Measurements from ENCODE around the gene ECSCR.

Gene ECSCR

DNA sequence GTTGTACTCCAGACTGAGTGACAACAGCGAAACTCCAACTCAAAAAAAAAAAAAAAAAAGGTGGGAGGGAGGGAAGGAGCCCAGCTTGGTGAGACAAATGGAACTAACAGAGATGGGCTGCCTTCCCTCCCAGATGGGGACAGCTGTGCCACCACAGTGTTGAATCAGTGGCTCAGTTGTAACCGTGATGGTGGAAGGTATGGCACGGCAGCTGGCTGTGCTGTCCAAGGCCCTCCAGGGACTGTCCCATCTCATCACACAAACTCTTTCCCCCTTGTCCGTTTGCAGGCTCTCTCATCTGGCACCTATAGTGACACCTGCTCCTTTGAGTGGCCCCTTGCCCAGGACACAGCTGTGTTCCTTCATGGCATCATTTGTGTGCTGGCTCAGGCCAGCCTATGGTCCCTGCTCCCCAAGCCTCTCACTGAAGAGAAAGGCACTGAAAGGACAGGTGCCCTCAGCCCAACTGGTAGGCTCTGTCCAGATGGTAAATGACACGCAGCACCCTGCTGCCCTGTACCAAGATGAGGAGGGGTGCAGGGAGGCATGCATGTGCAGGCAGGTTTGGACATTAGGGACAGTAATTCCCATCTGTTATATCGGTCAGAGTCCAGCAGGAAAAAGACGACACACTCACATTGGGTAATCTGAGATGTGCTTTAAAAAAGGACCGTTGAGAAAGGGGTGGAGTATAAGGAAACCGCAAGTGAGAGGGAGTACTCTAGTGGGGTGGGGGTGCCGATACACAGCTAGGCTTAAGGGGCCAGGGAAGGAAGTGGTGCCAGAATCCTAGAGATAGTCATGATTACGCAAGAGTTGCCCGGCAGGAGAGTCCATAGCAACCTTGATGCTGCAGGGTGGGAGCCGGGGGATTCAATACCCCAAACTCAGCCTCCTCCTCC is 12.6 kb upstream of the ECSCR start:
- intact Hi-C loops (cut with DNase I) = no loop called here
- DNase-seq = peak in 2 of 10 donors; percentile 16 to 30

DNA sequence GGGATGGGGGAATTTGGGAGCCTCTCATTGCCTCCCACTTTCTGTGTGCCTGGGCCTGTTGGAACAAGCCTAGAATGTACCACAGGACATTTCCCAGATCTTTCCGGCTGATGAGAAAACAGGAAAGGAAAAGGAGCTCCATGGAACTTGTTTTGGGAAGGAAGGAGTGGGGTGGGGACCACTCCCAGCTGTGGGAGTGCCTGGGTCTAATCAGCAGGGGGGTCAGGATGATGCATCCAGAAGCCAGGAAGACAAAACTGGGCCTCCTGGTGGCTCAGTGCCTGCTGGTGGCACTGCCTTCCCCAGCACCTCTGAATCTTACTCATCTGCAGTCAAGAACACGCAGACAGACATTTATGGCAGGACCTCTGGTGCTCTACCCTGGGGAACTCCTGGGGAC is 11.0 kb upstream of the ECSCR start:
- DNase-seq = no peak
- intact Hi-C loops (cut with DNase I) = no loop called here

DNA sequence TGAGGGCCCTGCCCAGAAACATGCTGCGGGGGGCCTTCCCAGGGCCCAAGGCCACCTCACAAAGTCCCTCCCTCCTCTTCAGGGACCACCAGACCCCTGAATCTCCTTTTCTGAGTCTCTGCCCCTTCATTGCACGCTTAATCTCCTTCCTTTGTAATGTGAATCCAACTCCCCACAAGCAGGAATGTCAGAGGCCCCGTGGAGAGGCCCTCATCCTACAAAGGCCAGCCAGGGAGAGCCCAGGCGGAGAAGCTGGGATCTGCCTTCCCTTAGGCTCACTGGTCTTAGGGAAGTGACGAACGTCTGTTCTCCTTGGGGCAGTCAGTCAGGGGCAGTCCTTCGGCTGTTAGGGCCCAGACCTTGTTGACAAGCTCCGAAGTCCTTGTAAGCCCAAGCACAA is 10.6 kb upstream of the ECSCR start:
- peak in 1 of 10 donors; percentile 16 for DNase-seq
- intact Hi-C loops (cut with DNase I) = no loop called here

DNA sequence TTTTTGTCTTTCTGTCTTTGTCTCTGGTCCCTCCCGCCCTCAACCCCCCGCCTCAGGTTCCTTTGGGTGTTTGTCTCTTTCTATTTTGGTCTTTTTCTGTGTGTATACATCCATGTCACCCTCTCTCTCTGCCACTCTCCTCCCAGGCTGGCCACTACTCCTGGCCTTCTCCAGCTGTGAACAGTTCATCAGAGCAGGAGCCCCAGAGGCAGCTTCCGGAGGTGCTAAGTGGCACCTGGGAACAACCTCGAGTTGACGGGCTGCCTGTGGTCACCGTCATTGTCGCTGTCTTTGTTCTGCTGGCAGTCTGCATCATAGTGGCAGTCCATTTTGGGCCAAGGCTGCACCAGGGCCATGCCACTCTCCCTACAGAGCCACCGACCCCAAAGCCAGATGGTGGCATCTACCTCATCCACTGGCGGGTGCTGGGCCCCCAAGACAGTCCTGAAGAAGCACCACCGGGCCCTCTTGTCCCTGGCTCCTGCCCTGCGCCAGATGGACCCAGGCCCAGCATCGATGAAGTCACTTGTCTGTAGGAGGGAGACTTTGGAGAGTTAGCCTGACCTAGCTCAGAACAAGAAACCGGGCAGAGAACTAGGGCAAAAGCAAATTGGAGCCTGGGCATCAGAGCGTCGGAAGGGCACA is 10.0 kb upstream of the ECSCR start:
- peak in 1 of 10 donors; percentile 27 for DNase-seq
- intact Hi-C loops (cut with DNase I) = no loop called here

DNA sequence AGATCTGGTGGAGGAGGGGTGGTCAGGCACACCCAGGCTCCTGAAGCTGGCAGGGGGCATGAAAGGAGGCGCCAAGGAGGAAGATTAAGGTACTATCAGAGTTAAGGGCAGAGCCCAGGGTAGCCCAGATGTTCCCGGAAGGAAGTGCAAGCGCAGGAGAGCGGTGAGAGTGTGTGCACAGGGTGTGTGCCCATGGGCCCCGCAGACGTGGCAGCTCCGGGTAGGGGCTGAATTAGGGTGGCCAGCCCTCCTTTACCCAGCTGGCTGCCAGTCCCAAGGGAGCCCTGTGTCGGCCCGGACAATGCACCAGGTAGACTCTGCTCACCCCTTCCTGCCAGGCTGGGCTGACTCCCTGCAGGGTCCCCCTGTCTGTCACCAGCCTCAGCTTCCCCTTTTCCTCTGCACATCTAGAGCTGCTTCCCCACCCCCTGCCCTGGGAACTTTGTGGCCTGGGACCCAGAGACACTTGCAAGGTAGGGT is 8.3 kb upstream of the ECSCR start, which contains the start of gene SMIM33:
Gene SMIM33 (plus strand): TSS at position 184 of the 480 bp plus-strand sequence. CDS start 118 bp downstream, at position 302.
- DNase-seq = peak in 1 of 10 donors; percentile 49
- intact Hi-C loops (cut with DNase I) = no loop called here

DNA sequence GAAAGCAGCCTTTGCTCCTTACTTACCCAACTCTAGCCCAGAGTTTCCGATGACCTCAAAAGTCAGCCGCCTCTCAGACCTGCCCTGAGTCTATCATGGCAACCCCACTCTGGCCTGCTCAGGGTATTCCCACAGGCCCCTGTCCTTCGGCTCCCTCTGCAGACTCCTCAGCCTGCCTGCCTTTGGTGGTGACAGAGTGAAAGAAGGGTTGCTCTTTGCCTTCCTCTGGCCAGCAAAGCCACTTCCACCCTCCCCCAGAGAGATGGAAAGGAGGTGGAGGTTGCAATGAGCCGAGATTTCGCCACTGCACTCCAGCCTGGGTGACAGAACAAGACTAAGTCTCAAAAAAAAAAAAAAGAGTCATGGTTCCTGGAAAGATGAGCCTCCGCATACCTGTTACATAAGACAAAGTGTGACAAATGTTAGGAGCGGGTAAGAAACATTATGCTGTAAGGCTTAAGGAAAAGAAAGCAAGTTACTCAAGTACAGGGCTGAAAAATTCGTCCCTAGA is 5.9 kb upstream of the ECSCR start:
- DNase-seq = no peak
- intact Hi-C loops (cut with DNase I) = no loop called here

DNA sequence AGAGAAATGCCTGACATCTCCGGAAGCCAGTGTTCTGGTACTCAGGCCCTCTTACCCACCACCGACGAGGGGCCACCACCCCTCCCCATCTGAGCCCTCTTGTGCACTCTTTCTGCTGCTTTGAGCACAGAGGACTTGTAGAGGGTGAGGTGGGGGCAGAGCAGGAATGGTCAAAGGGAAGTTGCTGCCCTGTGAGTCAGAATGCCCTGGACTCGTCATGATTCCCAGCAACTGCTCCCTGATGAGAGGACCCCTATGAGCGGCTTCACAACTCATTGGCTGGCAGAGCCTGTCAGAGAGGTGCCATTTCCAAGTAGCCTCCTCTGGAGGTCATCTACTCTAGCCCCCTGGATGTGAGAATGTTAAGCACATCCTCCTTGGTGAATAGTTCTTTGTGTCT is 845 bp downstream of the ECSCR start:
- peak in 1 of 10 donors; percentile 29 for DNase-seq
- intact Hi-C loops (cut with DNase I) = no loop called here

DNA sequence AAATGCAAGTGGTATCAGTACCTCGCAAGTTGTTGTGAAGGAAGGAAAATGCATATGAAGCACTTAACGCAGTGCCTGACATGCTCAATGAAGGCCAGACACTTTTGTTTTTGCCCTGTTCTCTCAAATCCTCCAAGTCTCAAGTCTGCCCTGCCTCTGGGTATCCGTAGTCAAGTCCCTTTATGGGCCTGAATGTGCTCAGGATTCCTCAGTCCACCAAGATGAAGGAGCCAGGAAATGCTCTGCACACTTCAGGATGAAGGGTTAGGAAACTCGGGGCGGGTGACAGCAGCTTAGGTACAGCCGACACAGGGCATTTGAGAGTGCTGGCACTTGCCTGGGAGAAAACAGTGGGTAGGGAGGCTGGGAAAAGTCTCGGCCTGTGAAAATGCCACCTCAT is 1.4 kb downstream of the ECSCR start:
- intact Hi-C loops (cut with DNase I) = no loop called here
- DNase-seq = peak in 1 of 10 donors; percentile 36

DNA sequence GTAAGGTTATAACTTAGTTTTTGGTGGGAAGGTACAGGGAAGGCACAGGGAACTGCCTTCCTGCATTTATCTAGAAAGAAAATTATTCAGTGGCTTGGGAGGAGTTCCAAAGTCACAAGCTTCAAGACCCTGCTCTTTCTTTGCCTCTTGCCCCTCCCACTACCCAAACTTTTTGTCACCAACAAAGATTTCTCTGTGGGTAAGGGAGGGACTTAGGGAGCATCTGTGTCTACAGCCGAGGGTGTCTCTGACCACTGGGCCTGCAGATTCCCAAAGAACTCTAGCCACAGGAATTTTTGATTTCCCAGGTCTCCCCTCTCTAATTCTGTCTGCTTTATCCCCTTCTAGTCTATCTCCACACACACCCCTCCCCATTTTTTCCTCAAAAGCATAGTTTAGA is 2.1 kb downstream of the ECSCR start:
- intact Hi-C loops (cut with DNase I) = no loop called here
- no peak for DNase-seq

DNA sequence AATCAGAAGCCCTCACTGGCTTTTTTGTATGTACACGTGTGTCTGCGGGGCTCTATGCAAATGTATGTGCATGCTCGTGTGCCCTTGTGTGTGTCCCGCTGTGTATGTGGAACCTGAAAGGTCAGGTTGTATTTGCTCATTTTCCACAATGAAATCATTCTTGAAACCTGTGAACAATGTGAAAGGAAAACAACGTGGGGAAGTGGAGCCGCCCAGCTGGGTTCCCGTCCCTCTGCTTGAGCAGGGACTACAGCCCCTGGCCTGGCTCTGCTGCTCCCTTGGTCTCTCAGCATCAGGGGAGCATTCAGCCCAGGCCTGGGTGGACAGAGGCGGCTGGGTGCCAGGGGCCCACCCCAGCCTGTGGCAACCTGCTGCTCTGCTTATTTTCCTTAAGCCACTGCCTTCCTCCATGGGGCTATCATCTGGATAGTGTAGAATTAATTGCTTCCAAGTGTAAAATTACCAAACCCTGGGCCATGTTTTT is 3.0 kb downstream of the ECSCR start:
- intact Hi-C loops (cut with DNase I) = no loop called here
- DNase-seq = peak in 1 of 10 donors; percentile 26

DNA sequence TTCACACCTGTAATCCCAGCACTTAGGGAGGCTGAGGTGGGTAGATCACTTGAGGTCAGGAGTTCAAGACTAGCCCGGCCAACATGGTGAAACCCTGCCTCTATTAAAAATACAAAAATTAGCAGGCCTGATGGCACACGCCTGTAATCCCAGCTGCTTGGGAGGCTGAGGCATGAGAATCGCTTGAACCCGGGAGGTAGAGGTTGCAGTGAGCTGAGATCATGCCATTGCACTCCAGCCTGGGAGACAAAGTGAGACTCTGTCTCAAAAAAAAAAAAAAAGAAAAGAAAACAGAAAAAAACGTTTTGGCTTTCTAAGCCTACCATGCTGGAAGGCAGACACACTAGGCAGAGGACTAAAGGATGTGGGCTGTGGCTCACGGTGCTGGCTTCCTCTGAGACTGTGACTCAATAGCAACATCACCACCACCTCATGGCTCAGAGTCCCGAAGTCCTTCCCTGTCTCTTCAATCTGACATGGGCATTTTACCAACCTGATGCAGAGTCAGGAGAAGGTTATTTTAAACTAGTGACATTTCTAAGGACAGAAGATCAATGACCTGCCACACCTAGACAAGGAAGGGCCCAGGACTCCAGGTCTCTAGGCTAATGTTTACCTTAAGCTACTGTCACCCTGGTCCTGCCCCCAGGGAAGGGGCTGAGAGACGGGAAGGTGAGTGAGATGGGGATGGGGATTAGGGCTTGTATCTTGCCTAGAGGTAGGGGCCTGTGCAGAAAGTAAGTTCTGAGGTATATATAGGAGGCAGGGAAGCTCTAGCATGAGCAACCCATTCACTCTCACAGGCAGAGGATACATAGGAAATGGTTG is 3.7 kb downstream of the ECSCR start:
- intact Hi-C loops (cut with DNase I) = no loop called here
- no peak for DNase-seq

DNA sequence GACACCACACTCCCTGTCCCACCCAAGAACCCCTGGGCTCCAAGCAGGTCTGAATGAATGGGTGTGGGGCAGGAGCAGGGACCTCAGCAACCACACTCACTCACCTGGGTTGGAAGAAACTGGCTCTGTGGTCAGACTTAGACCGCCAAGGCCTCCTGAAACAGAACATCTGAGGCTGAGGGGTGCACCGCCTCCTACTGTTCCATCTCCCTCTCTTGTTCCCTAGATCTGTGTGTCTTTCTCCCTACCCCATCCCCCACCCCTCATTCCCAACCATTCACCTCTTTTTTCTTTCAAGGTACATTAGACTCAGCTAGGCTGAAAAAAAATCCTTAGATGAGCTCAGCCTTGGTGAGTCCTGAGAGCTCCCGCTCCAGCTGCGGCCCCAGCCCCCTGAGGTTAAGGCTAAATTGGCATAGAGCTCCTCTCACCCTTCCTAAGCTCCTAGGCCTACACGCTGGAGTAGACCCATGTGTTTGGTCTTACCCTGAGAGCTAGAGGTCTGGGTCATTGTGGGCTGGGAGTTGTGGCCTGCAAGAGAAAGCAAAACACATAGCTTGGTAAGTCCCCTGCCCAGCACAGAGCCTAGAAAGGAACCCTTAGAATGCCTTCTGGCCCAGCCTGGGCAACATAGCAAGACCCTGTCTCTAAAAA is 4.8 kb downstream of the ECSCR start:
- intact Hi-C loops (cut with DNase I) = no loop called here
- DNase-seq = no peak

DNA sequence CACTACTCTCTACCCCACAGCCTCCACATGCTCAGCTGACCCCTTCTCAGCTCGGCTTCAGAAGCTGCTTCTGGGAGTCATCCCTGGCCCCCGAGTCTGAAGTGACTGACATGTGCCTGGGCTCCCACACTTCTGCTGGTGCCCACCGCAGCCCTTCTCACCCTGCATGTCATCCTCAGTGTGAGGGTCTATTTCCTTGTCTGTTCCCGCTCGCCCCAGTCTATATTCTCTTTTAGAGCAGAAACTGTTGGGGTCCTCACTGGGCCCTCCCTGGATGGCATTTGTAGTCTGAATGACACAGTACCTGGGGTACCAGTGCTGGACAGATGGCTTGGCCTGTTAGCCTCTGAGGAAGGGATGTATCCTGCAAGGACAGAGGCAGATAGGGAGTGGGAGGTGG is 5.3 kb downstream of the ECSCR start:
- DNase-seq = no peak
- intact Hi-C loops (cut with DNase I) = no loop called here

DNA sequence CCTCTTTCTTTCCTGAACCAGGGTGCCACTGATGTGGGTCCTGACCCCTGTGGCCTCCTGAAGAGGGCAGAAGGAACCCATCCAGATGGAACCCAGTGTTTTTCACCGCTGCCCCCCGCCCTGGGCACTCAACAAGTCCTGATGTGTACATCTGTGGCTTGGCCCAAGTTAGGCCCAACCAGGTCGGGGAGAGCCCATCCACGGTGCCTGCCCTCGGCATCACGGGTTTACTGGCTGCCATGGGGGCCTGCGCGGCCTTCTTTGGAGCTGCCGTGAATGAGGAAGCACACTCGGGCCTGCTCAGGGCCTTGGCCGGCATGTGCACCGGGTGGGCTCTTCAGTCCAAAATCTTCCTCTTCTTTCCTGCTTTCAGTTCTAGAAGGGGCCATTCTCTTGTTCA is 5.8 kb downstream of the ECSCR start:
- intact Hi-C loops (cut with DNase I) = no loop called here
- no peak for DNase-seq

DNA sequence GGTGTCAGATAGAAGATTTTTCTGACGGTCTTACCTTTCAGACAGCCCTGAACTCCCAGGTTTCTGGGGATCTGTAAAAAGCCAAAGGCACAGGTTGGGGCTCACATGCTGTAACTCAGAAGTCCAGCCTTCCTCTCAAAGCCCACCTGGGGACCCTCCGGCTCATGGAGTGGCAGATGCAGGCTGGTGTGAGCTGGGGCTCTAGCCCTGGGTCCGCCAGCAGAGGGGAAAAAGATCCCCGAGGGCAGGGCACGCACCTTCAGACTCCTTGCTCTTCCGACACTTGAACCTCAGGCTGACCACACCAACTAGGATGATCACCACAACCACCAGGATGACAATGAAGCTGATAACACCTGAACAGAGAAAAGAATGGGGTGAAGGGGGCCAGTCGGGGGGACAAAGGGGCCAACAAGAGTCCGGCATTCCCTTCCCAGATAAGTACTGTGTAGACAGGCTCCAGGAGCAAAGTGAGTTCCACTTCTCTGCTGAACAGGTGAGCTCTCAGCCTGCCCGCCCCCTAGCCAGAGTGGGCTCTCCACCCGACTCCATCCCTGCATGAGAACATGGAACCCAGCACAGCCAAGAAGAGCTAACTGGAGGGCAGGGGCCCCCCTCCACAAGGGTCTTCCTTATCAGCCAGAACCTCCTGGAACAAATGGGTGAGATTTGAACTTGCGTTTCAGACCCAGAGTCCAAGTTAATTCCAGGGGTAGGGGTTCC is 7.8 kb downstream of the ECSCR start:
- intact Hi-C loops (cut with DNase I) = no loop called here
- DNase-seq = no peak

DNA sequence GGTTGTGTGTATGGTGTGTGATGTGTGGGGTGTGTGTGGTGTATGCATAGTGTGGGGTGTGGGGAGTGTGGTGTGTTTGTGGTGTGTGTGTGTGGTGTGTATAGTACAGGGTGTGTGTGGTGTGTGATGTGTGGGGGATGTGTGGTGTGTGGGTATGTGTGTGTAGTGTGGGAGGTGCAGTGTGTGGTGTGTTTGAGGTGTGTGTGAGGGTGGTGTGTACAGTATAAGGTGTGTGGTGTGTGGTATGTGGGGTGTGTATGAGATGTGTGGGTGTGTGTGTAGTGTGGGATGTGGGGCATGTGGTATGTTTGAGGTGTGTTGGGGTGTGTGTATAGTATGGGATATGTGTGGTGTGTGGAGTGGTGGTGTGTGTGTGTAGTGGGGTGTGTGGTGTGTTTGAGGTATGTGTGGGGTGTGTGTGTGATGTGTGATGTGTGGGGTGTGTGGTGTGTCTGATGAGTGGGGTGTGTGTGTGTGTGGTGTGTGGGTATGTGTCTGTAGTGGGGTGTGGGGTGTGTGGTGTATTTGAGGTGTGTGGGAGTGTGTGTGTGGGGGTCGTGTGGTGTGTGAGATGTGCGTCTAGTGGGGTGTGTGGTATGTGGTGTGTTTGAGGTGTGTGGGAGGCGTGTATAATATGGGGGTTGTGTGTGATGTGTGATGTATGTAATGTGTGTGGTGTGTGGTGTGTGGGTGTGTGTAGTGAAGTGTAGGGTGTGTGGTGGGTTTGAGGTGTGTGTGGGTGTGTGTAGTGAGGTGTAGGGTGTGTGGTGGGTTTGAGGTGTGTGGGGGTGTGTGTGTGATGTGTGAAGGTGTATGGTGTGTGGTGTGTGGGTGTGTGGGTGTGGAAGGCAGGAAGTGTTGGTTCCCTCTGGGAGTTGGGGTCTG is 8.6 kb downstream of the ECSCR start:
- intact Hi-C loops (cut with DNase I) = no loop called here
- no peak for DNase-seq

DNA sequence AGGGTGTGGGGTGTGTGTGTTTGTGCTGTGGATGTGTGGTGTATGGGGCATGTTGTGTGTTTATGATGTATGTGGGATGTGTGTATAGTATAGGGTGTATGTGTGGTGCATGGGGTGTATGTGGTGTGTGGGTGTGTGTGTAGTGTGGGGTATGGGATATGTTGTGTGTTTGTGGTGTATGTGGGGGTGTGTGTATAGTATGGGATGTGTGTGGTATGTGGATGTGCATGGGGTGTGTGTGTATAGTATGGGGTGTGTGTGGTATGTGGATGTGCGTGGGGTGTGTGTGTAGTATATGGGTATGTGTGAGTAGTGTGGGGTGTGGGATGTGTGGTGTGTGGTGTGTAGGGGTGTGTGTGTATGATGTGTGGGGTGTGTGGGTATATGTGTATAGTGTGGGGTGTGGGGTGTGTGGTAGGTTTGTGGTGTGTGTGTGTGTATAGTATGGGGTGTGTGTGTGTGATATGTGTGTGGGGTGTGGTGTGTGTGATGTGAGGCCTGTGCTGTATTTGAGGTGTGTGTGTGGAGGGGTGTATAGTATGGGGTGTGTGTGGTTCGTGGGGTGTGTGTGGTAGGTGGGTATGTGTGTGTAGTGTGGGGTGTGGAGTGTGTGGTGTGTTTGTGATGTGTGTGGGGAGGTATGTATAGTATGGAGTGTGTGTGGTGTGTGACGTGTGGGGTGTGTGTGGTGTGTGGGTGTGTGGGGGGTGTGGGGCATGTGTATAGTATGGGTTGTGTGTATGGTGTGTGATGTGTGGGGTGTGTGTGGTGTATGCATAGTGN is 10.5 kb downstream of the ECSCR start:
- no peak for DNase-seq
- intact Hi-C loops (cut with DNase I) = no loop called here

DNA sequence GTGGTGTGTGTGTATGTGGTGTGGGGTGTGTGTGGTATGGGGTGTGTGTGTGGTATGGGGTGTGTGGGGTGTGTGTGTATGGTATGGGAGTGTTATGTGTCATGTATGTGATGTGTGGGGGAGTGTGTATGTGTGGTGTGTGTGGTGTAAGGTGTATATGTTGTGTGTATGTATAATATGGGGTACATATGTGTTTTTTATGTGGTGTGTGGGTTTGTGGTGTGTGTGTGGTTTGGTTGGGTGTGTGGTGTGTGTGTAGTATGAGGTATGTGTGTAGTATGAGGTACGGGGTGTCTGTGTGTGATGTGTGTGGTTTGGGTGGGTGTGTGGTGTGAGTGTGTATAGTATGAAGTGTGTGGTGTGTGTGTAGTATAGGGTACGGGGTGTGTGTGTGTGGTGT is 11.4 kb downstream of the ECSCR start:
- DNase-seq = no peak
- intact Hi-C loops (cut with DNase I) = no loop called here

Data from posterior cingulate gyrus (tissue), 11 donors.